NB4 (cell line): ENCODE results near the gene KCTD21.

Experiments
- CTCF ChIP-seq: IDR thresholded peaks from one replicate; pipeline ENCODE4 v1.5.1; 2012; ENCODE audit warnings: low read depth, low read length
- POLR2A ChIP-seq: IDR thresholded peaks from 2 replicates; pipeline ENCODE4 v1.6.1; 2011; ENCODE audit warnings: mild to moderate bottlenecking; ENCODE audit not compliant: insufficient read length; ENCODE audit errors: extremely low read depth

GRCh38 chr11:78149646-78150045, 38.8 kb downstream of the KCTD21 start:
- no peak for TF ChIP-seq POLR2A
- no peak for TF ChIP-seq CTCF
